SK-N-SH treated with all-trans-retinoic acid at 6 μM for 48 hours (cell line): Measurements from ENCODE around the gene ALS2CL.

ENCODE experiments used
- ATAC-seq: fragments of 200-7000 bp; cut with Tn5 transposase; 3 replicates; pipeline ENCODE4 v1.9.1; 2020; ENCODE audit warnings: mild to moderate bottlenecking, moderate library complexity
- BACH2 ChIP-seq: fragments of 250-450 bp; sonication (Bioruptor Pico); IDR thresholded peaks from 2 replicates; pipeline ENCODE4 v1.9.0; 2021; ENCODE audit warnings: mild to moderate bottlenecking, borderline replicate concordance
- CSDC2 ChIP-seq: fragments of 250-450 bp; sonication (Bioruptor Pico); IDR thresholded peaks from 2 replicates; pipeline ENCODE4 v1.5.0; 2020; ENCODE audit warnings: mild to moderate bottlenecking, moderate library complexity
- CSRNP3 ChIP-seq: fragments of 250-450 bp; sonication (Bioruptor Pico); IDR thresholded peaks from 2 replicates; pipeline ENCODE4 v1.5.1; 2021; ENCODE audit warnings: mild to moderate bottlenecking, moderate library complexity
- ESRRG ChIP-seq: fragments of 250-450 bp; sonication (Bioruptor Pico); IDR thresholded peaks from 2 replicates; pipeline ENCODE4 v1.6.1; 2021; ENCODE audit warnings: mild to moderate bottlenecking
- GLIS3 ChIP-seq: fragments of 250-450 bp; sonication (Bioruptor Pico); IDR thresholded peaks from 2 replicates; pipeline ENCODE4 v1.5.0; 2020; ENCODE audit warnings: mild to moderate bottlenecking, moderate library complexity
- ISL1 ChIP-seq: fragments of 250-450 bp; sonication (Bioruptor Pico); IDR thresholded peaks from 2 replicates; pipeline ENCODE4 v2.1.2; 2022; ENCODE audit warnings: mild to moderate bottlenecking, moderate library complexity
- OSR1 ChIP-seq: fragments of 250-450 bp; sonication (Bioruptor Pico); IDR thresholded peaks from 2 replicates; pipeline ENCODE4 v1.8.0; 2022; ENCODE audit warnings: moderate library complexity, mild to moderate bottlenecking, inconsistent platforms
- POU6F1 ChIP-seq: fragments of 250-450 bp; sonication (Bioruptor Pico); IDR thresholded peaks from 2 replicates; pipeline ENCODE4 v1.8.0; 2021; ENCODE audit warnings: low read depth, mild to moderate bottlenecking, moderate library complexity, borderline replicate concordance
- PPARA ChIP-seq: fragments of 250-450 bp; sonication (Bioruptor Pico); IDR thresholded peaks from 2 replicates; pipeline ENCODE4 v1.5.0; 2020; ENCODE audit warnings: mild to moderate bottlenecking, borderline replicate concordance
- SNAI2 ChIP-seq: fragments of 250-450 bp; sonication (Bioruptor Pico); IDR thresholded peaks from 2 replicates; pipeline ENCODE4 v1.5.0; 2020; ENCODE audit warnings: mild to moderate bottlenecking, moderate library complexity
- TOX ChIP-seq: fragments of 250-450 bp; sonication (Bioruptor Pico); IDR thresholded peaks from 2 replicates; pipeline ENCODE4 v1.8.0; 2021; ENCODE audit warnings: mild to moderate bottlenecking, moderate library complexity, borderline replicate concordance
- ZC3H10 ChIP-seq: fragments of 250-450 bp; sonication (Bioruptor Pico); IDR thresholded peaks from 2 replicates; pipeline ENCODE4 v1.5.1; 2021; ENCODE audit warnings: mild to moderate bottlenecking, moderate library complexity
- ZFP3 ChIP-seq: fragments of 250-450 bp; sonication (Bioruptor Pico); IDR thresholded peaks from 2 replicates; pipeline ENCODE4 v1.5.0; 2020; ENCODE audit warnings: mild to moderate bottlenecking, moderate library complexity
- ZFP30 ChIP-seq: fragments of 450-650 bp; formaldehyde crosslinking; IDR thresholded peaks from 2 replicates; pipeline ENCODE4 v1.5.0; 2022; ENCODE audit warnings: mild to moderate bottlenecking, moderate library complexity
- ZNF565 ChIP-seq: fragments of 450-650 bp; formaldehyde crosslinking; conservative IDR thresholded peaks from 2 replicates; pipeline ENCODE4 v1.5.0; 2020; ENCODE audit warnings: low read depth, mild to moderate bottlenecking, moderate library complexity
- ZNF70 ChIP-seq: fragments of 450-650 bp; formaldehyde crosslinking; IDR thresholded peaks from 2 replicates; pipeline ENCODE4 v1.5.0; 2020; ENCODE audit warnings: mild to moderate bottlenecking, moderate library complexity
- TF ChIP-seq, protein P1 (sequence below): fragments of 250-450 bp; sonication (Bioruptor Pico); IDR thresholded peaks from 2 replicates; pipeline ENCODE4 v1.8.0; 2020; ENCODE audit warnings: mild to moderate bottlenecking, moderate library complexity, borderline replicate concordance
- TF ChIP-seq, protein P2 (sequence below): fragments of 250-450 bp; sonication (Bioruptor Pico); IDR thresholded peaks from 2 replicates; pipeline ENCODE4 v1.5.0; 2020; ENCODE audit warnings: mild to moderate bottlenecking, moderate library complexity

ALS2CL gene

GRCh38 chr3:46663591-46664135, 29.8 kb downstream of the ALS2CL start:
- TF ChIP-seq ZFP30 (no peak), ZNF70 (CRISPR knock-in tag) (no peak), ZFP3 (CRISPR knock-in tag) (no peak), GLIS3 (CRISPR knock-in tag) (no peak), BACH2 (no peak), ZNF565 (CRISPR knock-in tag) (no peak), ZC3H10 (CRISPR knock-in tag) (no peak), ESRRG (CRISPR knock-in tag) (no peak), SNAI2 (CRISPR knock-in tag) (no peak), TOX (CRISPR knock-in tag) (no peak), OSR1 (CRISPR knock-in tag) (no peak)
- no peak for ATAC-seq

- no peak for TF ChIP-seq SNAI2 (CRISPR knock-in tag)
- no peak for TF ChIP-seq PPARA (CRISPR knock-in tag)
- TF ChIP-seq, protein P1, sequence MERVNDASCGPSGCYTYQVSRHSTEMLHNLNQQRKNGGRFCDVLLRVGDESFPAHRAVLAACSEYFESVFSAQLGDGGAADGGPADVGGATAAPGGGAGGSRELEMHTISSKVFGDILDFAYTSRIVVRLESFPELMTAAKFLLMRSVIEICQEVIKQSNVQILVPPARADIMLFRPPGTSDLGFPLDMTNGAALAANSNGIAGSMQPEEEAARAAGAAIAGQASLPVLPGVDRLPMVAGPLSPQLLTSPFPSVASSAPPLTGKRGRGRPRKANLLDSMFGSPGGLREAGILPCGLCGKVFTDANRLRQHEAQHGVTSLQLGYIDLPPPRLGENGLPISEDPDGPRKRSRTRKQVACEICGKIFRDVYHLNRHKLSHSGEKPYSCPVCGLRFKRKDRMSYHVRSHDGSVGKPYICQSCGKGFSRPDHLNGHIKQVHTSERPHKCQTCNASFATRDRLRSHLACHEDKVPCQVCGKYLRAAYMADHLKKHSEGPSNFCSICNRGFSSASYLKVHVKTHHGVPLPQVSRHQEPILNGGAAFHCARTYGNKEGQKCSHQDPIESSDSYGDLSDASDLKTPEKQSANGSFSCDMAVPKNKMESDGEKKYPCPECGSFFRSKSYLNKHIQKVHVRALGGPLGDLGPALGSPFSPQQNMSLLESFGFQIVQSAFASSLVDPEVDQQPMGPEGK (CRISPR knock-in tag): no peak
- no peak for TF ChIP-seq ISL1 (CRISPR knock-in tag)
- TF ChIP-seq POU6F1 (CRISPR knock-in tag): no peak
- TF ChIP-seq ZC3H10 (CRISPR knock-in tag): no peak
- no peak for TF ChIP-seq CSDC2 (CRISPR knock-in tag)
- TF ChIP-seq OSR1 (CRISPR knock-in tag): no peak
- no peak for ATAC-seq
These were observed 30.5 kb downstream of the ALS2CL start for GRCh38 chr3:46662771-46663551.

DNA sequence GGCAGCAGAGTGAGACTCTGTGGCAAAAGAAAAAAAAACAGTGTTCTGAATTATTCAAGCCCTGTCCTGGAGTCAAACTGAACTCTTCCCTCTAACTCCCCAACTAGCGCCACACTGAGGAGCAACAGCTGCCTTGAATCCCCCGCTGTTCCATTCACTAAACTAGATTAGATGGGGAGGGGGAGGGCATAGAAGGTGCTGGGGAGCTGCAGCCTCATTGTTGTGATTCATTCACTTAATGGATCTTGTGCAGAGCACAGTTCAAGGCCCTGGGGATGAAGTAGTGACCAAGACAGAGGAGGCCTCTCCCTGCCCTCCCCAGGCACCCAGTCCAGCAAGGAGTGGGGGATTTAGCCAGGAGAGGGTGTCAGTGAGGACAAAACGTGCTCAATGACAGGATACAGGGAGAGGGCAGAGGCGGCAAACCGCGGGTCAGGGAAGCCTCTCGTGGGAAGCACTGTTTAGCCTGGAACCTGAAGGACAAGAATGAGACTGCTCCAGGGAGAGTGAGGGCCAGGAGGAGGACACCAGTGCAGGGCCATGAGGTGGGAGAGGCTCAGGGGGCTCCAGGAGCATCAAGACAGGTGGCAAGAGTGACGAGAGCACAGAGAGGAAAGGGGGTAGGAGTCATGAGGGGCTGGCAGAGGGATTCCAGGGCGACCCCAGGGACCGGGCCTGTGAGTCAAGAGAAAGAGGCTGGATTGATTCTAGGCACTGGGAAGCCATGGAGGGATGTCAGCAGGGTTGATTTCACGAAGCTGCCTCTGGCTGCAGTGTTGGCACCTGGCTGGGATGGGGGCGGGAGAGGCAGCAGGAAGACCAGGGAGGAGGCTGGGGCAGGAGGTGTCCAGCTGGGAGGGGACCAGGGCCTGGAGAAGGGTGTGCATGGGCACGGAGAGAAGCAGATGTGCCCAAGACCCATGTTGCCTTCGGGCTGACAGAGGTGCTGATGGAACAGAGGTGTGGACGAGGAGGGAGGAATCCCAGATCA, 31.4 kb downstream of the ALS2CL start:
- ATAC-seq: no peak

More for the DNA sequence above, 31.4 kb downstream of the ALS2CL start:
- no peak for TF ChIP-seq CSRNP3 (CRISPR knock-in tag)
- TF ChIP-seq ZNF565 (CRISPR knock-in tag): no peak
- TF ChIP-seq ZC3H10 (CRISPR knock-in tag): no peak
- no peak for TF ChIP-seq ESRRG (CRISPR knock-in tag)
- TF ChIP-seq, protein P2, sequence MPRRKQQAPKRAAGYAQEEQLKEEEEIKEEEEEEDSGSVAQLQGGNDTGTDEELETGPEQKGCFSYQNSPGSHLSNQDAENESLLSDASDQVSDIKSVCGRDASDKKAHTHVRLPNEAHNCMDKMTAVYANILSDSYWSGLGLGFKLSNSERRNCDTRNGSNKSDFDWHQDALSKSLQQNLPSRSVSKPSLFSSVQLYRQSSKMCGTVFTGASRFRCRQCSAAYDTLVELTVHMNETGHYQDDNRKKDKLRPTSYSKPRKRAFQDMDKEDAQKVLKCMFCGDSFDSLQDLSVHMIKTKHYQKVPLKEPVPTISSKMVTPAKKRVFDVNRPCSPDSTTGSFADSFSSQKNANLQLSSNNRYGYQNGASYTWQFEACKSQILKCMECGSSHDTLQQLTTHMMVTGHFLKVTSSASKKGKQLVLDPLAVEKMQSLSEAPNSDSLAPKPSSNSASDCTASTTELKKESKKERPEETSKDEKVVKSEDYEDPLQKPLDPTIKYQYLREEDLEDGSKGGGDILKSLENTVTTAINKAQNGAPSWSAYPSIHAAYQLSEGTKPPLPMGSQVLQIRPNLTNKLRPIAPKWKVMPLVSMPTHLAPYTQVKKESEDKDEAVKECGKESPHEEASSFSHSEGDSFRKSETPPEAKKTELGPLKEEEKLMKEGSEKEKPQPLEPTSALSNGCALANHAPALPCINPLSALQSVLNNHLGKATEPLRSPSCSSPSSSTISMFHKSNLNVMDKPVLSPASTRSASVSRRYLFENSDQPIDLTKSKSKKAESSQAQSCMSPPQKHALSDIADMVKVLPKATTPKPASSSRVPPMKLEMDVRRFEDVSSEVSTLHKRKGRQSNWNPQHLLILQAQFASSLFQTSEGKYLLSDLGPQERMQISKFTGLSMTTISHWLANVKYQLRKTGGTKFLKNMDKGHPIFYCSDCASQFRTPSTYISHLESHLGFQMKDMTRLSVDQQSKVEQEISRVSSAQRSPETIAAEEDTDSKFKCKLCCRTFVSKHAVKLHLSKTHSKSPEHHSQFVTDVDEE (CRISPR knock-in tag): no peak
- TF ChIP-seq GLIS3 (CRISPR knock-in tag): no peak
- no peak for TF ChIP-seq CSDC2 (CRISPR knock-in tag)
